GM23338 (cell line): ENCODE measurements around the gene PPM1L. TPM values are rescaled to one million over a fixed set of nuclear protein-coding genes. Genes with fewer than 3 reads are reported as not detected.

Experiments
- ATAC-seq: fragments of 200-7000 bp; cut with Tn5 transposase; 3 replicates; pipeline ENCODE4 v1.9.1; 2020
- DNase-seq: peaks from one replicate; pipeline ENCODE4 v3.0.0-alpha.2; 2015; ENCODE audit warnings: low spot score
- H2AFZ ChIP-seq: fragments of 200-600 bp; sonication (generic); 2 replicates; pipeline ENCODE4 v1.8.0; 2016; ENCODE audit warnings: antibody characterized with exemption, mild to moderate bottlenecking, moderate library complexity
- H3F3A ChIP-seq: fragments of 200-600 bp; sonication (generic); replicated peaks from 2 replicates; pipeline ENCODE4 v1.8.0; 2017; ENCODE audit warnings: antibody characterized with exemption, mixed run types, low read depth
- H3K27ac ChIP-seq: fragments of 200-600 bp; sonication (generic); 2 replicates; pipeline ENCODE4 v1.6.1; 2016; ENCODE audit warnings: low read depth
- H3K27me3 ChIP-seq: fragments of 200-600 bp; sonication (generic); 2 replicates; pipeline ENCODE4 v1.8.0; 2016; ENCODE audit warnings: mild to moderate bottlenecking, mixed run types, moderate library complexity; ENCODE audit not compliant: insufficient read depth
- H3K36me3 ChIP-seq: fragments of 200-600 bp; sonication (generic); 2 replicates; pipeline ENCODE4 v1.8.0; 2016; ENCODE audit warnings: mild to moderate bottlenecking; ENCODE audit not compliant: insufficient read depth
- H3K4me1 ChIP-seq: fragments of 200-600 bp; sonication (generic); 2 replicates; pipeline ENCODE4 v1.8.0; 2016; ENCODE audit warnings: mild to moderate bottlenecking, moderate library complexity; ENCODE audit not compliant: insufficient read depth
- H3K4me2 ChIP-seq: fragments of 200-600 bp; sonication (generic); 2 replicates; pipeline ENCODE4 v1.7.1; 2017; ENCODE audit warnings: mixed run types
- H3K4me3 ChIP-seq: fragments of 200-600 bp; sonication (generic); 2 replicates; pipeline ENCODE4 v1.6.1; 2016; ENCODE audit warnings: mixed run types
- H3K79me2 ChIP-seq: fragments of 200-600 bp; sonication (generic); replicated peaks from 2 replicates; pipeline ENCODE4 v1.8.0; 2017; ENCODE audit warnings: mild to moderate bottlenecking; ENCODE audit not compliant: insufficient read depth
- H3K9me2 ChIP-seq: fragments of 200-600 bp; sonication (generic); 2 replicates; pipeline ENCODE4 v1.8.0; 2017; ENCODE audit not compliant: insufficient read depth
- H4K20me1 ChIP-seq: fragments of 200-600 bp; sonication (generic); replicated peaks from 2 replicates; pipeline ENCODE4 v1.8.0; 2017; ENCODE audit warnings: mild to moderate bottlenecking; ENCODE audit not compliant: insufficient read depth
- H3K27ac Mint-ChIP-seq: 2 replicates; pipeline ENCODE4 v1.8.0; 2020; ENCODE audit warnings: inconsistent platforms, mild to moderate bottlenecking, moderate library complexity, mixed read lengths
- H3K27me3 Mint-ChIP-seq: 3 replicates; pipeline ENCODE4 v1.8.0; 2022; ENCODE audit warnings: low read depth, mild to moderate bottlenecking, moderate library complexity, mixed read lengths, inconsistent platforms; ENCODE audit not compliant: insufficient read depth, poor library complexity
- H3K36me3 Mint-ChIP-seq: 3 replicates; pipeline ENCODE4 v1.8.0; 2021; ENCODE audit warnings: low read depth, mild to moderate bottlenecking, inconsistent platforms, moderate library complexity, mixed read lengths
- H3K4me1 Mint-ChIP-seq: 3 replicates; pipeline ENCODE4 v1.8.0; 2020; ENCODE audit warnings: mild to moderate bottlenecking, inconsistent platforms, mixed read lengths
- H3K4me3 Mint-ChIP-seq: 3 replicates; pipeline ENCODE4 v1.8.0; 2021; ENCODE audit warnings: moderate library complexity, mild to moderate bottlenecking, inconsistent platforms, mixed read lengths
- H3K9me3 Mint-ChIP-seq: 3 replicates; pipeline ENCODE4 v1.8.0; 2020; ENCODE audit warnings: moderate library complexity, mild to moderate bottlenecking, inconsistent platforms, mixed read lengths
- CREB1 ChIP-seq: fragments of 250-450 bp; sonication (Bioruptor Pico); IDR thresholded peaks from 2 replicates; pipeline ENCODE4 v1.5.0; 2020; ENCODE audit warnings: low read depth, mild to moderate bottlenecking, moderate library complexity
- CTCF ChIP-seq, 2 experiments: fragments of 200-600 bp in 1 of 2; sonication (generic) in 1 of 2; conservative IDR thresholded peaks; 2 replicates each; pipeline versions ENCODE4 v1.5.1 to v1.6.1; 2016 to 2017; ENCODE audit warnings: antibody characterized with exemption in 2 of 2, low read depth in 2 of 2, mild to moderate bottlenecking in 2 of 2, moderate library complexity in 1 of 2
- ETS1 ChIP-seq: IDR thresholded peaks from 2 replicates; pipeline ENCODE4 v1.6.1; 2016; ENCODE audit warnings: antibody characterized with exemption
- EZH2 ChIP-seq: fragments of 200-600 bp; sonication (generic); IDR thresholded peaks from one replicate; pipeline ENCODE4 v1.8.0; 2017; ENCODE audit warnings: antibody characterized with exemption, mild to moderate bottlenecking, low read depth; ENCODE audit not compliant: unreplicated experiment
- EZH2phosphoT487 ChIP-seq: fragments of 200-600 bp; sonication (generic); IDR thresholded peaks from one replicate; pipeline ENCODE4 v1.8.1; 2018; ENCODE audit warnings: antibody characterized with exemption; ENCODE audit not compliant: unreplicated experiment
- JUNB ChIP-seq: IDR thresholded peaks from one replicate; pipeline ENCODE4 v1.6.1; 2016; ENCODE audit warnings: antibody characterized with exemption; ENCODE audit not compliant: unreplicated experiment
- POLR2AphosphoS5 ChIP-seq: IDR thresholded peaks from 2 replicates; pipeline ENCODE4 v1.6.1; 2016; ENCODE audit warnings: antibody characterized with exemption, low read depth
- STAT1 ChIP-seq: IDR thresholded peaks from one replicate; pipeline ENCODE4 v1.6.1; 2016; ENCODE audit warnings: antibody characterized with exemption; ENCODE audit not compliant: unreplicated experiment
- ZNF114 ChIP-seq: fragments of 250-450 bp; sonication (Bioruptor Pico); IDR thresholded peaks from 2 replicates; pipeline ENCODE4 v1.5.0; 2020; ENCODE audit warnings: mild to moderate bottlenecking, moderate library complexity
- ZNF331 ChIP-seq: fragments of 250-450 bp; sonication (Bioruptor Pico); IDR thresholded peaks from 2 replicates; pipeline ENCODE4 v1.5.0; 2020; ENCODE audit warnings: low read depth, mild to moderate bottlenecking, moderate library complexity
- ZNF462 ChIP-seq: fragments of 250-450 bp; sonication (Bioruptor Pico); IDR thresholded peaks from 2 replicates; pipeline ENCODE4 v1.5.0; 2020; ENCODE audit warnings: mild to moderate bottlenecking, moderate library complexity
- polyA plus RNA-seq: library from polyadenylated mRNA; unstranded; fragments of >200 nt; fragmentation: Nextera tagmentation; extraction: Ambion mirVana; gene quantifications from 2 replicates; pipeline ENCODE4 v1.2.1, GENCODE V29; 2016
- total RNA-seq: library from RNA; depleted of rRNA; stranded (reverse); fragments of >200 nt; shearing (Covaris generic); gene quantifications from 2 replicates; pipeline ENCODE4 v1.2.3, GENCODE V29; 2014

Gene PPM1L
- total and polyA plus RNA-seq, 2 experiments from 2014 or later: 3.9 to 26.4 TPM

- no peak overlapping the region for H3K27ac Mint-ChIP-seq
Observed at GRCh38 chr3:160935413-160936095, 179.5 kb downstream of the PPM1L start.

More at GRCh38 chr3:160935413-160936095, 179.5 kb downstream of the PPM1L start:
- Mint-ChIP-seq H3K27me3 (peaks cover 4% of the 10 kb centered on the region), H3K36me3 (peaks cover 17% of the 10 kb centered on the region), H3K4me1 (peaks cover 9% of the 10 kb centered on the region; the same call in 2 of the 3 replicates), H3K4me3 (no peak overlapping the region), H3K9me3 (peaks cover 16% of the 10 kb centered on the region)
- H3K27me3 ChIP-seq: no peaks in the 10 kb centered on the region
- no peak overlapping the region for H3K4me2 ChIP-seq
- H3K4me1 ChIP-seq: 0 out of 2 replicates have a peak, but pooled peaks cover 5% of the 10 kb centered on the region
- no peaks in the 10 kb centered on the region for H3K9me2 ChIP-seq
- no peak overlapping the region for H3K4me3 ChIP-seq
- no peak overlapping the region for H2AFZ ChIP-seq
- H3F3A ChIP-seq: no peaks in the 10 kb centered on the region
- H3K79me2 ChIP-seq: no peaks in the 10 kb centered on the region
- H4K20me1 ChIP-seq: no peaks in the 10 kb centered on the region
- H3K27ac ChIP-seq: no peak overlapping the region
- no peaks in the 10 kb centered on the region for H3K36me3 ChIP-seq
- TF ChIP-seq ETS1 (no peak), STAT1 (no peak), CREB1 (no peak), POLR2AphosphoS5 (no peak), ZNF331 (CRISPR knock-in tag) (no peak), EZH2phosphoT487 (no peak), ZNF462 (no peak), EZH2 (no peak), CTCF (conservative IDR thresholded peaks at IDR 0.05; ENCODE audit: low read depth in 2 of 2) (no peak), ZNF114 (CRISPR knock-in tag) (no peak), JUNB (no peak)
- DNase-seq (no peak), ATAC-seq (no peak)
